MM.1S (cell line): Measurements from ENCODE around the gene SULT6B1.

Experiments
- DNase-seq: peaks from one replicate; pipeline ENCODE4 v3.0.0-alpha.2; 2015
- H2AFZ ChIP-seq: fragments of 300-600 bp; sonication (generic); 2 replicates; pipeline ENCODE4 v1.6.0; 2016; ENCODE audit warnings: antibody characterized with exemption, low read length
- H3F3A ChIP-seq: fragments of 300-600 bp; sonication (generic); 2 replicates; pipeline ENCODE4 v1.6.1; 2016; ENCODE audit warnings: mild to moderate bottlenecking, antibody characterized with exemption, low read length, moderate library complexity, mixed read lengths; ENCODE audit not compliant: insufficient read depth
- H3K27ac ChIP-seq: fragments of 300-600 bp; sonication (generic); 2 replicates; pipeline ENCODE4 v1.5.1; 2016; ENCODE audit warnings: mild to moderate bottlenecking, low read length
- H3K27me3 ChIP-seq: fragments of 300-600 bp; sonication (generic); replicated peaks from 2 replicates; pipeline ENCODE4 v1.6.0; 2016; ENCODE audit warnings: low read length; ENCODE audit not compliant: insufficient read depth
- H3K36me3 ChIP-seq: fragments of 300-600 bp; sonication (generic); replicated peaks from 2 replicates; pipeline ENCODE4 v1.6.1; 2016; ENCODE audit warnings: mild to moderate bottlenecking, low read length, mixed read lengths; ENCODE audit not compliant: insufficient read depth
- H3K4me1 ChIP-seq: fragments of 300-600 bp; sonication (generic); 2 replicates; pipeline ENCODE4 v1.6.1; 2016; ENCODE audit warnings: low read length, mixed read lengths
- H3K4me2 ChIP-seq: fragments of 300-600 bp; sonication (generic); 2 replicates; pipeline ENCODE4 v1.6.0; 2016; ENCODE audit warnings: low read depth, low read length
- H3K4me3 ChIP-seq: fragments of 300-600 bp; sonication (generic); 2 replicates; pipeline ENCODE4 v1.5.1; 2016; ENCODE audit warnings: low read length, mixed read lengths
- H3K79me2 ChIP-seq: fragments of 300-600 bp; sonication (generic); 2 replicates; pipeline ENCODE4 v1.6.1; 2016; ENCODE audit warnings: mixed run types, low read length, mixed read lengths
- H3K9ac ChIP-seq: fragments of 300-600 bp; sonication (generic); 2 replicates; pipeline ENCODE4 v1.6.1; 2016; ENCODE audit warnings: low read length, mixed read lengths
- H3K9me2 ChIP-seq: fragments of 300-600 bp; sonication (generic); replicated peaks from 2 replicates; pipeline ENCODE4 v1.6.1; 2016; ENCODE audit warnings: mild to moderate bottlenecking, low read length, mixed read lengths; ENCODE audit not compliant: insufficient read depth
- H3K9me3 ChIP-seq: fragments of 300-600 bp; sonication (generic); replicated peaks from 2 replicates; pipeline ENCODE4 v1.6.1; 2016; ENCODE audit warnings: mild to moderate bottlenecking, low read length, mixed read lengths; ENCODE audit not compliant: insufficient read depth
- H4K20me1 ChIP-seq: fragments of 300-600 bp; sonication (generic); 2 replicates; pipeline ENCODE4 v1.6.1; 2016; ENCODE audit warnings: mild to moderate bottlenecking, low read length, moderate library complexity, mixed read lengths; ENCODE audit not compliant: insufficient read depth
- CTCF ChIP-seq: fragments of 300-600 bp; sonication (generic); IDR thresholded peaks from 2 replicates; pipeline ENCODE4 v1.5.1; 2016; ENCODE audit warnings: antibody characterized with exemption, low read length, mixed read lengths
- EZH2 ChIP-seq: fragments of 300-600 bp; sonication (generic); optimal IDR thresholded peaks from 2 replicates; pipeline ENCODE3; 2017; ENCODE audit warnings: low read depth, mild to moderate bottlenecking, antibody characterized with exemption, low read length, mixed read lengths
- EZH2phosphoT487 ChIP-seq: fragments of 300-600 bp; sonication (generic); IDR thresholded peaks from 2 replicates; pipeline ENCODE4 v1.6.1; 2018; ENCODE audit warnings: antibody characterized with exemption, low read length

SULT6B1 gene

GRCh38 chr2:37153224-37153623, 35.2 kb downstream of the SULT6B1 start:
- Histone ChIP-seq H3K27ac (no peak overlapping the region), H3K4me3 (no peak overlapping the region), H2AFZ (no peak overlapping the region), H4K20me1 (no peaks in the 10 kb centered on the region), H3K4me1 (peaks cover 3% of the 10 kb centered on the region; the same call in 1 of the 2 replicates), H3K4me2 (no peak overlapping the region), H3K9me3 (no peaks in the 10 kb centered on the region), H3K79me2 (peaks cover 80% of the 10 kb centered on the region), H3K27me3 (no peaks in the 10 kb centered on the region), H3F3A (no peaks in the 10 kb centered on the region), H3K9me2 (no peaks in the 10 kb centered on the region), H3K9ac (no peak overlapping the region), H3K36me3 (peaks cover 2% of the 10 kb centered on the region; the same call in 1 of the 2 replicates)
- no peak for DNase-seq
- TF ChIP-seq EZH2phosphoT487 (no peak), EZH2 (no peak), CTCF (no peak)

- Histone ChIP-seq H3K9ac (no peak overlapping the region), H3K9me2 (no peaks in the 10 kb centered on the region), H4K20me1 (no peaks in the 10 kb centered on the region), H3K4me3 (no peak overlapping the region), H3K4me1 (no peaks in the 10 kb centered on the region), H3K4me2 (no peak overlapping the region), H3K79me2 (peaks cover 58% of the 10 kb centered on the region), H3K27ac (no peak overlapping the region), H3K27me3 (no peaks in the 10 kb centered on the region), H3K36me3 (peaks cover 12% of the 10 kb centered on the region), H2AFZ (no peak overlapping the region), H3K9me3 (no peaks in the 10 kb centered on the region), H3F3A (no peaks in the 10 kb centered on the region)
- no peak for TF ChIP-seq EZH2
- TF ChIP-seq CTCF: no peak
- TF ChIP-seq EZH2phosphoT487: no peak
- DNase-seq: no peak
These were observed 38.7 kb downstream of the SULT6B1 start for GRCh38 chr2:37149626-37150322.

DNA sequence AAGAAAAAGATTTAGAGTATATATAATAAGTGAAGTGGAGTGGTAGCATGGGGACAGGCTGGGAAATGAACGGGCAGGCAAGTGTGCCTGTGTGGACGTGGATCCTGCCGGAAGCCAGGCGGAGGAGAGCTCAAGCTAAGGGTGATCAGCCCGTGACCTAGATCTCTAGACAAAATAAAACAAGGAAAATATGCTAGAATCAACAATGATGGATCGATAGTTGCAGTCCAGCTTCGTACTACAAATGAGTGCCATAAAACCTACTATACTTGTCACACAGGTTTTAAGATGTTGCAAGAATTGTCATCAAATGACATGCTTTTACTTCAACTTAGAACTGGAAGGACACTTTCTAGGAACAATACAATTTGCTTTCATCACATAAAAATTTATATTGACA, 40.1 kb downstream of the SULT6B1 start:
- no peaks in the 10 kb centered on the region for H3K9me2 ChIP-seq
- no peak for TF ChIP-seq EZH2
- TF ChIP-seq EZH2phosphoT487: no peak
- TF ChIP-seq CTCF: no peak
- no peaks in the 10 kb centered on the region for H3K9me3 ChIP-seq
- no peaks in the 10 kb centered on the region for H3F3A ChIP-seq
- H2AFZ ChIP-seq: no peak overlapping the region
- H3K9ac ChIP-seq: no peak overlapping the region
- no peaks in the 10 kb centered on the region for H4K20me1 ChIP-seq
- H3K27me3 ChIP-seq: no peaks in the 10 kb centered on the region
- peaks cover 46% of the 10 kb centered on the region for H3K79me2 ChIP-seq
- H3K4me2 ChIP-seq: no peak overlapping the region
- no peak overlapping the region for H3K27ac ChIP-seq
- no peaks in the 10 kb centered on the region for H3K4me1 ChIP-seq
- H3K4me3 ChIP-seq: no peak overlapping the region
- no peak for DNase-seq
- H3K36me3 ChIP-seq: peaks cover 12% of the 10 kb centered on the region
